Measurements from ENCODE around the gene PIP5KL1. TPM values are rescaled to one million over a fixed set of nuclear protein-coding genes. Genes with fewer than 3 reads are reported as not detected.

Gene PIP5KL1
- total RNA-seq, 1 experiment from 2014 or later, result 5.1 TPM

- Histone ChIP-seq H3K27ac (ENCODE audit: low read length) (no peak overlapping the region), H3K9me3 (ENCODE audit: low read length) (no peaks in the 10 kb centered on the region), H3K4me2 (ENCODE audit: low read length) (no peak overlapping the region), H3K4me3 (ENCODE audit: low read length) (no peak overlapping the region), H3K9me2 (replicated peaks; ENCODE audit: low read length) (no peaks in the 10 kb centered on the region), H3K4me1 (ENCODE audit: insufficient read depth, low read length) (peaks cover 34% of the 10 kb centered on the region; the same call in 1 of the 2 replicates), H4K20me1 (ENCODE audit: low read length) (no peaks in the 10 kb centered on the region), H3K27me3 (ENCODE audit: low read length) (no peaks in the 10 kb centered on the region), H3F3A (ENCODE audit: low read length, unreplicated experiment) (no peaks in the 10 kb centered on the region), H3K9ac (ENCODE audit: low read length) (no peak overlapping the region), H3K36me3 (ENCODE audit: low read depth, low read length) (no peaks in the 10 kb centered on the region), H3K79me2 (ENCODE audit: low read length) (peaks cover 31% of the 10 kb centered on the region), H2AFZ (ENCODE audit: low read length) (no peak overlapping the region)
- BruUV-seq (replicated peaks), result no TSS peak
- POLR2A ChIA-PET (ENCODE audit: unreplicated experiment), result no interaction called here
- no peak for ATAC-seq
- CTCF ChIA-PET, result no interaction called here
- no peak for DNase-seq
- no peak for TF ChIP-seq EZH2 (IDR thresholded peaks at IDR 0.05; ENCODE audit: low read length, unreplicated experiment)
- TF ChIP-seq CTCF (conservative IDR thresholded peaks at IDR 0.05; ENCODE audit: low read depth, low read length), result 0 out of 2 replicates have a peak, but pooled peaks have one; percentile 13
- intact Hi-C loops (cut with micrococcal nuclease), result no loop called here
Measured at GRCh38 chr9:127934248-127934647, 3.7 kb upstream of the PIP5KL1 start.

GRCh38 chr9:127931092-127931881 is 710 bp upstream of the PIP5KL1 start:
- Histone ChIP-seq H3K4me1 (ENCODE audit: insufficient read depth, low read length) (peaks cover 34% of the 10 kb centered on the region), H3K36me3 (ENCODE audit: low read depth, low read length) (no peaks in the 10 kb centered on the region), H3K9ac (ENCODE audit: low read length) (no peak overlapping the region), H3K27me3 (ENCODE audit: low read length) (no peaks in the 10 kb centered on the region), H3K4me2 (ENCODE audit: low read length) (peak overlapping the region; percentile 68), H2AFZ (ENCODE audit: low read length) (peak overlapping the region; percentile 41), H3K9me3 (ENCODE audit: low read length) (no peaks in the 10 kb centered on the region), H3K9me2 (replicated peaks; ENCODE audit: low read length) (no peaks in the 10 kb centered on the region), H3K27ac (ENCODE audit: low read length) (peak overlapping the region; percentile 5; the same call in 1 of the 2 replicates), H4K20me1 (ENCODE audit: low read length) (no peaks in the 10 kb centered on the region), H3K4me3 (ENCODE audit: low read length) (peak overlapping the region; percentile 53), H3F3A (ENCODE audit: low read length, unreplicated experiment) (no peaks in the 10 kb centered on the region), H3K79me2 (ENCODE audit: low read length) (peaks cover 18% of the 10 kb centered on the region)
- POLR2A ChIA-PET (ENCODE audit: unreplicated experiment), result no interaction called here
- CTCF ChIA-PET, result no interaction called here
- BruUV-seq (replicated peaks), result no TSS peak
- intact Hi-C loops (cut with micrococcal nuclease), result no loop called here
- DNase-seq, result peak; percentile 22
- no peak for TF ChIP-seq CTCF (conservative IDR thresholded peaks at IDR 0.05; ENCODE audit: low read depth, low read length)
- no peak for TF ChIP-seq EZH2phosphoT487 (IDR thresholded peaks at IDR 0.05; ENCODE audit: borderline replicate concordance, low read length)
- no peak for TF ChIP-seq EZH2 (IDR thresholded peaks at IDR 0.05; ENCODE audit: low read length, unreplicated experiment)
- peak; percentile 4; the same call in 1 of the 2 replicates for ATAC-seq

GRCh38 chr9:127929625-127929979 is 975 bp downstream of the PIP5KL1 start:
- intact Hi-C loops (cut with micrococcal nuclease), result no loop called here
- TF ChIP-seq EZH2phosphoT487 (IDR thresholded peaks at IDR 0.05; ENCODE audit: borderline replicate concordance, low read length) (no peak), EZH2 (IDR thresholded peaks at IDR 0.05; ENCODE audit: low read length, unreplicated experiment) (no peak), CTCF (conservative IDR thresholded peaks at IDR 0.05; ENCODE audit: low read depth, low read length) (no peak)
- H3K36me3 ChIP-seq (ENCODE audit: low read depth, low read length), result no peaks in the 10 kb centered on the region

More at GRCh38 chr9:127929625-127929979, 975 bp downstream of the PIP5KL1 start:
- Histone ChIP-seq H3K4me1 (ENCODE audit: insufficient read depth, low read length) (peaks cover 25% of the 10 kb centered on the region), H3K4me2 (ENCODE audit: low read length) (no peak overlapping the region), H3K27me3 (ENCODE audit: low read length) (no peaks in the 10 kb centered on the region), H3K9ac (ENCODE audit: low read length) (no peak overlapping the region), H3K9me3 (ENCODE audit: low read length) (no peaks in the 10 kb centered on the region), H3K79me2 (ENCODE audit: low read length) (0 out of 2 replicates have a peak, but pooled peaks cover 1% of the 10 kb centered on the region), H3K27ac (ENCODE audit: low read length) (no peak overlapping the region), H2AFZ (ENCODE audit: low read length) (no peak overlapping the region), H3K4me3 (ENCODE audit: low read length) (no peak overlapping the region), H4K20me1 (ENCODE audit: low read length) (no peaks in the 10 kb centered on the region), H3F3A (ENCODE audit: low read length, unreplicated experiment) (no peaks in the 10 kb centered on the region), H3K9me2 (replicated peaks; ENCODE audit: low read length) (no peaks in the 10 kb centered on the region)
- BruUV-seq (replicated peaks), result no TSS peak
- no peak for DNase-seq
- ChIA-PET CTCF (no interaction called here), POLR2A (ENCODE audit: unreplicated experiment) (no interaction called here)
- ATAC-seq, result no peak
